Thymus (tissue), 11 donors: ENCODE measurements around the gene KCNAB1. TPM values are rescaled to one million over a fixed set of nuclear protein-coding genes. Genes with fewer than 3 reads are reported as not detected.

Experiments used
- DNase-seq, 9 donors: peaks; one replicate each; pipeline ENCODE4 v3.0.0-alpha.2; 2013; ENCODE audit warnings: low spot score in 9 of 9, low read depth in 6 of 9, missing footprints in 1 of 9
- H3K27ac ChIP-seq, 2 donors: one replicate each; pipeline ENCODE4 v1.5.1; 2013; ENCODE audit warnings: control low read depth in 1 of 2, low read depth in 1 of 2, low read length in 1 of 2, mild to moderate bottlenecking in 1 of 2, moderate library complexity in 1 of 2
- H3K27me3 ChIP-seq, 2 donors: one replicate each; pipeline ENCODE4 v1.5.1; 2013; ENCODE audit warnings: low read length in 1 of 2; ENCODE audit not compliant: control insufficient read depth in 2 of 2, insufficient read depth in 1 of 2
- H3K36me3 ChIP-seq, 2 donors: one replicate each; pipeline ENCODE4 v1.5.1; 2013; ENCODE audit warnings: low read length in 1 of 2, mild to moderate bottlenecking in 1 of 2, moderate library complexity in 1 of 2; ENCODE audit not compliant: control insufficient read depth in 2 of 2, insufficient read depth in 2 of 2
- H3K4me1 ChIP-seq, 2 donors: one replicate each; pipeline ENCODE4 v1.5.1; 2013; ENCODE audit warnings: low read length in 2 of 2; ENCODE audit not compliant: control insufficient read depth in 2 of 2, insufficient read depth in 2 of 2
- H3K4me3 ChIP-seq, 2 donors: one replicate each; pipeline ENCODE4 v1.5.1; 2013; ENCODE audit warnings: low read length in 2 of 2, control low read depth in 1 of 2, mild to moderate bottlenecking in 1 of 2
- H3K9me3 ChIP-seq, 2 donors: one replicate each; pipeline ENCODE4 v1.5.1; 2013; ENCODE audit warnings: low read length in 1 of 2, mild to moderate bottlenecking in 1 of 2; ENCODE audit not compliant: control insufficient read depth in 2 of 2, insufficient read depth in 1 of 2
- WGBS: extraction: QIAGEN DNeasy Blood & Tissue Kit; methylation state at CpG from one replicate; pipeline ENCODE4 v1.1.7; 2013; 5-methylcytosine and 5-hydroxymethylcytosine counted together
- polyA plus RNA-seq: library from polyadenylated mRNA; stranded (reverse); fragments of 200-250 nt; gene quantifications from one replicate; pipeline ENCODE4 v1.2.3, GENCODE V29; 2013
- total RNA-seq: library from RNA; stranded (reverse); fragments of 120-200 nt; gene quantifications from one replicate; pipeline ENCODE4 v1.2.4, GENCODE V29; 2013
- donor health status: healthy.

The KCNAB1 gene
- total and polyA plus RNA-seq, 2 donors = 1.0 to 4.0 TPM

GRCh38 chr3:156527060-156527459 lies 406.7 kb downstream of the KCNAB1 start:
- WGBS = 99% methylated on average over 1 of the region's 1 CpG
- H3K4me1 ChIP-seq = no peaks in the 10 kb centered on the region

GRCh38 chr3:156530980-156531379 lies 410.6 kb downstream of the KCNAB1 start:
- Histone ChIP-seq H3K4me1 (no peaks in the 10 kb centered on the region), H3K27ac (no peak overlapping the region), H3K27me3 (peaks cover 0 to 19% of the 10 kb centered on the region in 2 donors), H3K9me3 (no peaks in the 10 kb centered on the region), H3K4me3 (no peak overlapping the region), H3K36me3 (no peaks in the 10 kb centered on the region)
- WGBS = 87% methylated on average over 5 of the region's 5 CpGs
- DNase-seq = no peak

More at GRCh38 chr3:156527060-156527459, 406.7 kb downstream of the KCNAB1 start:
- H3K27me3 ChIP-seq = peaks cover 11 to 44% of the 10 kb centered on the region in 2 donors
- no peak overlapping the region for H3K27ac ChIP-seq
- H3K9me3 ChIP-seq = peaks cover 0 to 3% of the 10 kb centered on the region in 2 donors
- DNase-seq = no peak
- H3K4me3 ChIP-seq = no peak overlapping the region
- no peaks in the 10 kb centered on the region for H3K36me3 ChIP-seq

- no peak overlapping the region for H3K27ac ChIP-seq
- peaks cover 0 to 9% of the 10 kb centered on the region in 2 donors for H3K27me3 ChIP-seq
- no peaks in the 10 kb centered on the region for H3K36me3 ChIP-seq
- DNase-seq = no peak
- 66% methylated on average over 3 of the region's 3 CpGs for WGBS
- H3K4me1 ChIP-seq = no peaks in the 10 kb centered on the region
- no peaks in the 10 kb centered on the region for H3K9me3 ChIP-seq
- H3K4me3 ChIP-seq = no peak overlapping the region
Observed at GRCh38 chr3:156532730-156533129, 412.4 kb downstream of the KCNAB1 start.

GRCh38 chr3:156533205-156533604 lies 412.8 kb downstream of the KCNAB1 start:
- H3K9me3 ChIP-seq = no peaks in the 10 kb centered on the region
- no peak for DNase-seq
- no peak overlapping the region for H3K4me3 ChIP-seq
- H3K4me1 ChIP-seq = no peaks in the 10 kb centered on the region
- no peak overlapping the region for H3K27ac ChIP-seq
- H3K36me3 ChIP-seq = no peaks in the 10 kb centered on the region
- peaks cover 0 to 7% of the 10 kb centered on the region in 2 donors for H3K27me3 ChIP-seq
- over 99% methylated on average over 4 of the region's 4 CpGs for WGBS

- no peaks in the 10 kb centered on the region for H3K9me3 ChIP-seq
- no peaks in the 10 kb centered on the region for H3K4me1 ChIP-seq
- H3K27ac ChIP-seq = no peak overlapping the region
- WGBS = 80% methylated on average over 4 of the region's 4 CpGs
- no peaks in the 10 kb centered on the region for H3K27me3 ChIP-seq
- H3K4me3 ChIP-seq = no peak overlapping the region
- DNase-seq = no peak
- peaks cover 0 to 9% of the 10 kb centered on the region in 2 donors for H3K36me3 ChIP-seq
Observed at GRCh38 chr3:156535162-156535627, 414.8 kb downstream of the KCNAB1 start.

- WGBS = 98% methylated on average over 2 of the region's 2 CpGs
Observed at GRCh38 chr3:156535798-156536197, 415.4 kb downstream of the KCNAB1 start.

GRCh38 chr3:156536524-156537316 lies 416.3 kb downstream of the KCNAB1 start:
- Histone ChIP-seq H3K9me3 (no peaks in the 10 kb centered on the region), H3K4me1 (no peaks in the 10 kb centered on the region), H3K4me3 (no peak overlapping the region), H3K27ac (no peak overlapping the region), H3K27me3 (no peaks in the 10 kb centered on the region), H3K36me3 (peaks cover 0 to 16% of the 10 kb centered on the region in 2 donors)
- DNase-seq = no peak
- 96% methylated on average over 6 of the region's 6 CpGs for WGBS

More at GRCh38 chr3:156535798-156536197, 415.4 kb downstream of the KCNAB1 start:
- Histone ChIP-seq H3K27me3 (no peaks in the 10 kb centered on the region), H3K4me1 (no peaks in the 10 kb centered on the region), H3K4me3 (no peak overlapping the region), H3K9me3 (no peaks in the 10 kb centered on the region), H3K36me3 (peaks cover 0 to 9% of the 10 kb centered on the region in 2 donors), H3K27ac (no peak overlapping the region)
- no peak for DNase-seq

- Histone ChIP-seq H3K4me1 (no peaks in the 10 kb centered on the region), H3K36me3 (peaks cover 4 to 36% of the 10 kb centered on the region in 2 donors), H3K27ac (no peak overlapping the region), H3K27me3 (no peaks in the 10 kb centered on the region), H3K9me3 (no peaks in the 10 kb centered on the region), H3K4me3 (no peak overlapping the region)
- WGBS = 95% methylated on average over 2 of the region's 2 CpGs
- DNase-seq = no peak
Observed at GRCh38 chr3:156539051-156539450, 418.7 kb downstream of the KCNAB1 start.

- Histone ChIP-seq H3K27me3 (no peaks in the 10 kb centered on the region), H3K4me1 (no peaks in the 10 kb centered on the region), H3K27ac (no peak overlapping the region), H3K9me3 (no peaks in the 10 kb centered on the region), H3K36me3 (peaks cover 4 to 36% of the 10 kb centered on the region in 2 donors), H3K4me3 (no peak overlapping the region)
- DNase-seq = no peak
- WGBS = 96% methylated on average over 1 of the region's 1 CpG
Observed at GRCh38 chr3:156539802-156540201, 419.4 kb downstream of the KCNAB1 start.
